K562 (cell line): ENCODE results near the gene ACYP2. TPM values are rescaled to one million over a fixed set of nuclear protein-coding genes. Genes with fewer than 3 reads are reported as not detected.

Source experiments
- ATAC-seq: fragments of 200-7000 bp; cut with Tn5 transposase; 3 replicates; pipeline ENCODE4 v1.9.1; 2020; ENCODE audit warnings: moderate library complexity
- BruUV-seq: library from RNA; stranded (reverse); fragments of 400-500 nt; replicated peaks from 2 replicates; lab custom pipeline; 2021; lab: Mats Ljungman, UMichigan
- CTCF ChIA-PET: fragments of 300-600 bp; formaldehyde crosslinking; extraction: SDS; loops from one replicate; lab custom pipeline; 2021; ENCODE audit warnings: low intra/inter-chr PET ratio; lab: Yijun Ruan, JAX
- POLR2A ChIA-PET: fragments of 300-600, 350-650 bp; sonication (Branson Sonifier 250); formaldehyde crosslinking; extraction: SDS; loops from one replicate; lab custom pipeline; 2021; ENCODE audit warnings: antibody characterized with exemption, inconsistent platforms; lab: Yijun Ruan, JAX
- DNase-seq, 4 experiments: peaks; one replicate each; pipeline versions ENCODE4 v3.0.0 to v3.0.0-alpha.2; 2011 to 2018; ENCODE audit warnings: low spot score in 3 of 4, mixed read lengths in 3 of 4; ENCODE audit errors: extremely low read depth in 1 of 4
- FAIRE-seq: peaks from 2 replicates; lab custom pipeline; 2011; peaks lifted over from hg19 to GRCh38; lab: Jason Lieb, UNC
- H2AFZ ChIP-seq: 2 replicates; pipeline ENCODE4 v1.6.0; 2011; ENCODE audit warnings: low read depth, low read length, control low read depth, inconsistent platforms
- H3K27ac ChIP-seq: fragments of 200-600 bp; 3 replicates; pipeline ENCODE4 v1.8.0; 2011; ENCODE audit warnings: low read depth, mild to moderate bottlenecking, control low read depth, inconsistent platforms, low read length, moderate library complexity, mixed read lengths; ENCODE audit errors: extremely low read depth
- H3K27me3 ChIP-seq, 2 experiments: fragments of 300-600 bp in 1 of 2; 2 replicates in 1 of 2; 3 replicates in 1 of 2; pipeline versions ENCODE4 v1.6.0 to v1.8.0; 2011; ENCODE audit warnings: inconsistent platforms in 2 of 2, low read length in 2 of 2, mild to moderate bottlenecking in 1 of 2, mixed read lengths in 1 of 2, moderate library complexity in 1 of 2; ENCODE audit not compliant: control insufficient read depth in 2 of 2, insufficient read depth in 2 of 2
- H3K36me3 ChIP-seq: fragments of 300-600 bp; 3 replicates; pipeline ENCODE4 v1.8.0; 2011; ENCODE audit warnings: mild to moderate bottlenecking, low read length, inconsistent platforms; ENCODE audit not compliant: control insufficient read depth, insufficient read depth
- H3K4me1 ChIP-seq, 2 experiments: fragments of 200-600 bp in 1 of 2; replicated peaks in 1 of 2; 2 replicates in 1 of 2; 3 replicates in 1 of 2; pipeline versions ENCODE4 v1.5.1 to v1.8.0; 2011; ENCODE audit warnings: inconsistent platforms in 2 of 2, low read length in 2 of 2, mild to moderate bottlenecking in 1 of 2, mixed read lengths in 1 of 2, moderate library complexity in 1 of 2; ENCODE audit not compliant: control insufficient read depth in 2 of 2, insufficient read depth in 2 of 2
- H3K4me2 ChIP-seq: 2 replicates; pipeline ENCODE4 v1.6.1; 2011; ENCODE audit warnings: low read length, control low read depth, inconsistent platforms, mixed read lengths; ENCODE audit not compliant: insufficient read depth
- H3K4me3 ChIP-seq: fragments of 200-600 bp; sonication (generic), shearing (Covaris generic); 2 replicates; pipeline ENCODE4 v1.5.1; 2016; ENCODE audit warnings: control low read depth, inconsistent platforms
- H3K79me2 ChIP-seq: fragments of 200-600 bp; 3 replicates; pipeline ENCODE4 v1.8.0; 2011; ENCODE audit warnings: low read length, inconsistent platforms; ENCODE audit not compliant: control insufficient read depth, insufficient read depth
- H3K9ac ChIP-seq, 2 experiments: 2 replicates each; pipeline versions ENCODE4 v1.6.0 to v1.6.1; 2011; ENCODE audit warnings: low read depth in 2 of 2, low read length in 2 of 2, control low read depth in 1 of 2, inconsistent platforms in 1 of 2, mild to moderate bottlenecking in 1 of 2, mixed read lengths in 1 of 2; ENCODE audit not compliant: insufficient read depth in 1 of 2
- H3K9me1 ChIP-seq: one replicate; pipeline ENCODE4 v1.6.0; 2011; ENCODE audit warnings: inconsistent platforms, mild to moderate bottlenecking, low read length, moderate library complexity; ENCODE audit not compliant: control insufficient read depth, insufficient read depth
- H3K9me3 ChIP-seq: replicated peaks from 2 replicates; pipeline ENCODE4 v1.5.1; 2011; ENCODE audit warnings: low read depth, low read length, inconsistent platforms; ENCODE audit not compliant: control insufficient read depth, insufficient read depth
- H4K20me1 ChIP-seq: replicated peaks from 2 replicates; pipeline ENCODE4 v1.6.1; 2011; ENCODE audit warnings: low read length, inconsistent platforms, mixed read lengths; ENCODE audit not compliant: control insufficient read depth, insufficient read depth
- ATF7 ChIP-seq: fragments of 450-650 bp; IDR thresholded peaks from 2 replicates; pipeline ENCODE4 v1.7.1; 2014; ENCODE audit warnings: mild to moderate bottlenecking, moderate library complexity
- CTCF ChIP-seq, 3 experiments: IDR thresholded peaks in 2 of 3; conservative IDR thresholded peaks in 1 of 3; 2 replicates each; pipeline ENCODE4 v1.5.1; 2011 to 2012; ENCODE audit warnings: low read length in 3 of 3, mild to moderate bottlenecking in 3 of 3, control low read depth in 2 of 3, improper control_type of control experiment in 1 of 3, inconsistent platforms in 1 of 3, low read depth in 1 of 3, mixed read lengths in 1 of 3, moderate library complexity in 1 of 3; ENCODE audit not compliant: insufficient read depth in 2 of 3
- EWSR1 ChIP-seq: fragments of 450-650 bp; IDR thresholded peaks from 2 replicates; pipeline ENCODE4 v1.6.1; 2018; ENCODE audit warnings: borderline replicate concordance, mild to moderate bottlenecking, low read depth, moderate library complexity; ENCODE audit not compliant: partially characterized antibody
- ILK ChIP-seq: fragments of 450-650 bp; IDR thresholded peaks from 2 replicates; pipeline ENCODE4 v1.6.1; 2016; ENCODE audit warnings: missing genetic modification characterization, low read depth, mild to moderate bottlenecking, missing compliant biosample characterization, moderate library complexity, borderline replicate concordance
- LCOR ChIP-seq: sonication (generic); formaldehyde crosslinking; IDR thresholded peaks from 2 replicates; pipeline ENCODE4 v1.8.0; 2022; ENCODE audit warnings: mild to moderate bottlenecking, missing genetic modification reagents
- MTA2 ChIP-seq: fragments of 450-650 bp; IDR thresholded peaks from 2 replicates; pipeline ENCODE4 v1.6.1; 2016; ENCODE audit warnings: low read depth
- NCOA1 ChIP-seq: fragments of 450-650 bp; IDR thresholded peaks from 2 replicates; pipeline ENCODE4 v1.6.1; 2016; ENCODE audit warnings: low read depth
- POLR2H ChIP-seq: IDR thresholded peaks from 2 replicates; pipeline ENCODE4 v1.6.1; 2016; ENCODE audit warnings: missing genetic modification characterization, low read depth, mild to moderate bottlenecking, control low read depth, missing compliant biosample characterization, moderate library complexity
- RAD21 ChIP-seq, 2 experiments: fragments of 250-450 bp in 1 of 2; fragments of 450-650 bp in 1 of 2; sonication (Bioruptor Pico) in 1 of 2; formaldehyde crosslinking in 1 of 2; IDR thresholded peaks in 1 of 2; conservative IDR thresholded peaks in 1 of 2; 2 replicates each; pipeline versions ENCODE4 v1.4.0 to v1.8.0; 2020 to 2022; ENCODE audit warnings: mild to moderate bottlenecking in 2 of 2, moderate library complexity in 1 of 2
- RBBP5 ChIP-seq: fragments of 200-600 bp; sonication (generic); IDR thresholded peaks from 2 replicates; pipeline ENCODE4 v1.6.1; 2012; ENCODE audit warnings: borderline replicate concordance, mild to moderate bottlenecking, low read length, control low read depth, inconsistent platforms; ENCODE audit not compliant: insufficient read depth, poor library complexity, severe bottlenecking
- SMAD2 ChIP-seq: fragments of 150-350 bp; IDR thresholded peaks from 2 replicates; pipeline ENCODE4 v1.6.1; 2014; ENCODE audit warnings: low read depth, mild to moderate bottlenecking, low read length
- SP2 ChIP-seq: IDR thresholded peaks from 2 replicates; pipeline ENCODE4 v1.6.1; 2011; ENCODE audit warnings: mild to moderate bottlenecking, low read depth, low read length, moderate library complexity; ENCODE audit not compliant: poor library complexity, severe bottlenecking; ENCODE audit errors: extremely low read depth
- ZNF316 ChIP-seq: fragments of 450-650 bp; IDR thresholded peaks from 2 replicates; pipeline ENCODE4 v1.6.1; 2016
- WGBS: fragments of 100-300 bp; shearing (Covaris generic); methylation state at CpG from one replicate; pipeline ENCODE4 v1.1.6; 2016; ENCODE audit warnings: low coverage, mixed read lengths; ENCODE audit not compliant: insufficient coverage; ENCODE audit errors: missing lambda C conversion rate; 5-methylcytosine and 5-hydroxymethylcytosine counted together
- in situ Hi-C: fragments of 300-500 bp; cut with MboI; formaldehyde crosslinking; loops from 4 replicates; pipeline ENCODE4 v1.15.0; 2018; ENCODE audit warnings: inconsistent platforms, mixed read lengths
- intact Hi-C: fragments of 100-400 bp; cut with micrococcal nuclease; formaldehyde crosslinking; loops from 2 replicates; pipeline ENCODE4 v1.14.2; 2022
- polyA plus RNA-seq, 8 experiments: library from polyadenylated mRNA; depleted of rRNA in 4 of 8; stranded (reverse) in 5 of 8; unstranded in 3 of 8; fragments of >200 nt; fragmentation: Nextera tagmentation in 2 of 8; fragmentation: Illumina TruSeq in 1 of 8; extraction: Ambion mirVana in 2 of 8; extraction: Trizol in 1 of 8; gene quantifications; 2 replicates each; pipeline versions ENCODE4 v1.2.1 to v1.2.3, GENCODE V29; 2011 to 2014; ENCODE audit warnings: inconsistent platforms in 1 of 8, missing spikeins in 1 of 8
- total RNA-seq, 7 experiments: library from RNA; depleted of rRNA in 6 of 7; stranded (reverse); fragments of >200 nt in 6 of 7; fragmentation: Illumina TruSeq in 2 of 7; extraction: Trizol in 2 of 7; gene quantifications; 2 replicates each; pipeline versions ENCODE4 v1.2.1 to v1.2.3, GENCODE V29; 2011 to 2021; ENCODE audit warnings: low replicate concordance in 1 of 7

Gene ACYP2
- total and polyA plus RNA-seq, 9 of the 15 experiments (the other 6 are each of a cell fraction or from before 2014, with no cell fraction given) = 1.0 to 4.1 (median 2.0) TPM

GRCh38 chr2:54083445-54083844 is 32.0 kb upstream of the ACYP2 start (continued):
- no peak for TF ChIP-seq RBBP5
- TF ChIP-seq NCOA1 = no peak
- no peak for TF ChIP-seq SP2
- TF ChIP-seq ATF7 = no peak
- TF ChIP-seq, all 486 proteins: peak for 0

GRCh38 chr2:54084600-54084999 is 30.8 kb upstream of the ACYP2 start:
- 66% methylated on average over 3 of the region's 3 CpGs for WGBS
- TF ChIP-seq LCOR (CRISPR knock-in tag) (no peak), ILK (tag) (no peak), RAD21 (CRISPR knock-in tag; conservative IDR thresholded peaks at IDR 0.05 in 1 of 2, IDR thresholded peaks at IDR 0.05 in 1 of 2) (peak in 1 of 2 experiments; percentile 23; a peak in 1 of 4 replicates), ZNF316 (peak; percentile 51; the same call in 1 of the 2 replicates), EWSR1 (no peak), CTCF (IDR thresholded peaks at IDR 0.05 in 2 of 3, conservative IDR thresholded peaks at IDR 0.05 in 1 of 3; ENCODE audit: insufficient read depth in 2 of 3, low read depth in 1 of 3, low read length in 3 of 3) (peak in 1 of 3 experiments; percentile 29; a peak in 1 of 6 replicates), MTA2 (no peak), SMAD2 (no peak), POLR2H (no peak)
- intact Hi-C loops = no loop called here

More at GRCh38 chr2:54084600-54084999, 30.8 kb upstream of the ACYP2 start:
- Histone ChIP-seq H3K36me3 (no peaks in the 10 kb centered on the region), H3K79me2 (no peaks in the 10 kb centered on the region), H3K4me3 (no peak overlapping the region), H3K27me3 (no peaks in the 10 kb centered on the region), H2AFZ (no peak overlapping the region), H4K20me1 (no peaks in the 10 kb centered on the region), H3K9me3 (peaks cover 13% of the 10 kb centered on the region), H3K27ac (no peak overlapping the region), H3K4me1 (peaks cover 8 to 24% of the 10 kb centered on the region in 2 experiments; a peak in 4 of 5 replicates), H3K4me2 (no peak overlapping the region), H3K9me1 (no peaks in the 10 kb centered on the region), H3K9ac (no peak overlapping the region)
- ATAC-seq = no peak
- no peak for FAIRE-seq
- ChIA-PET POLR2A (no interaction called here), CTCF (no interaction called here)
- DNase-seq = no peak
- BruUV-seq = no TSS peak
- in situ Hi-C loops = no loop called here
